HepG2 (cell line): ENCODE data around the gene ANKS1B. TPM values are rescaled to one million over a fixed set of nuclear protein-coding genes. Genes with fewer than 3 reads are reported as not detected.
A peak's percentile ranks its signal among the peaks of the same experiment; 100 is the strongest.

Source experiments
- ATAC-seq: fragments of 200-7000 bp; cut with Tn5 transposase; 3 replicates; pipeline ENCODE4 v1.9.1; 2020; ENCODE audit warnings: mild to moderate bottlenecking, moderate library complexity
- BruUV-seq: library from RNA; stranded (reverse); fragments of 400-500 nt; replicated peaks from 2 replicates; lab custom pipeline; 2021; lab: Mats Ljungman, UMichigan
- CTCF ChIA-PET: fragments of 300-600 bp; formaldehyde crosslinking; extraction: SDS; loops from one replicate; lab custom pipeline; 2021; ENCODE audit warnings: low total read pairs, inconsistent platforms, low intra/inter-chr PET ratio; lab: Yijun Ruan, JAX
- POLR2A ChIA-PET: fragments of 350-600 bp; sonication (Branson Sonifier 250); formaldehyde crosslinking; loops from one replicate; lab custom pipeline; 2020; ENCODE audit warnings: antibody characterized with exemption, inconsistent platforms; lab: Yijun Ruan, JAX
- DNase-seq: peaks from one replicate; pipeline ENCODE4 v3.0.0-alpha.2; 2015; ENCODE audit warnings: low spot score
- FAIRE-seq: peaks from 3 replicates; lab custom pipeline; 2011; peaks lifted over from hg19 to GRCh38; lab: Jason Lieb, UNC
- H2AFZ ChIP-seq: one replicate; pipeline ENCODE4 v1.6.1; 2011; ENCODE audit warnings: low read length, inconsistent platforms
- H3K27ac ChIP-seq: fragments of 300-600 bp; 3 replicates; pipeline ENCODE4 v1.8.0; 2011; ENCODE audit warnings: mixed run types, mild to moderate bottlenecking, mixed read lengths, low read length, inconsistent platforms; ENCODE audit not compliant: insufficient read depth; ENCODE audit errors: extremely low read length
- H3K27me3 ChIP-seq, 2 experiments: fragments of 200-600 bp in 1 of 2; 2 replicates in 1 of 2; 3 replicates in 1 of 2; pipeline versions ENCODE4 v1.6.0 to v1.8.0; 2011; ENCODE audit warnings: low read length in 2 of 2, mild to moderate bottlenecking in 2 of 2, moderate library complexity in 2 of 2, inconsistent platforms in 1 of 2; ENCODE audit not compliant: insufficient read depth in 2 of 2, control insufficient read depth in 1 of 2
- H3K36me3 ChIP-seq, 2 experiments: fragments of 200-600 bp in 1 of 2; replicated peaks in 1 of 2; 2 replicates in 1 of 2; 3 replicates in 1 of 2; pipeline versions ENCODE4 v1.5.1 to v1.8.0; 2011; ENCODE audit warnings: low read length in 2 of 2, inconsistent platforms in 1 of 2; ENCODE audit not compliant: insufficient read depth in 2 of 2, control insufficient read depth in 1 of 2
- H3K4me1 ChIP-seq: 2 replicates; pipeline ENCODE4 v1.5.1; 2012; ENCODE audit warnings: low read length, inconsistent platforms; ENCODE audit not compliant: insufficient read depth
- H3K4me2 ChIP-seq: 2 replicates; pipeline ENCODE4 v1.6.0; 2011; ENCODE audit warnings: low read depth, low read length, inconsistent platforms
- H3K4me3 ChIP-seq, 3 experiments: fragments of 200-600 bp in 1 of 3; sonication (generic), shearing (Covaris generic) in 1 of 3; replicated peaks in 1 of 3; 2 replicates each; pipeline ENCODE4 v1.5.1; 2011 to 2016; ENCODE audit warnings: low read length in 3 of 3, inconsistent platforms in 2 of 3, low read depth in 2 of 3, mild to moderate bottlenecking in 2 of 3, control low read depth in 1 of 3, mixed read lengths in 1 of 3; ENCODE audit not compliant: insufficient read depth in 1 of 3
- H3K79me2 ChIP-seq: one replicate; pipeline ENCODE4 v1.6.1; 2011; ENCODE audit warnings: low read length, inconsistent platforms; ENCODE audit not compliant: insufficient read depth
- H3K9ac ChIP-seq: 2 replicates; pipeline ENCODE4 v1.6.0; 2011; ENCODE audit warnings: mild to moderate bottlenecking, low read depth, low read length, inconsistent platforms; ENCODE audit not compliant: insufficient read depth
- H3K9me3 ChIP-seq: 2 replicates; pipeline ENCODE4 v1.5.1; 2012; ENCODE audit warnings: mild to moderate bottlenecking, low read length
- H4K20me1 ChIP-seq: 2 replicates; pipeline ENCODE4 v1.6.0; 2011; ENCODE audit warnings: inconsistent platforms, mild to moderate bottlenecking, low read length, moderate library complexity; ENCODE audit not compliant: insufficient read depth
- ELK4 ChIP-seq: sonication (generic); formaldehyde crosslinking; IDR thresholded peaks from 2 replicates; pipeline ENCODE4 v1.9.0; 2021; ENCODE audit warnings: missing genetic modification reagents, borderline replicate concordance
- HNRNPK ChIP-seq: fragments of 200-400 bp; formaldehyde crosslinking; IDR thresholded peaks from 2 replicates; pipeline ENCODE4 v1.6.1; 2018; ENCODE audit warnings: low read length, low read depth, moderate library complexity, mild to moderate bottlenecking; ENCODE audit not compliant: poor library complexity, severe bottlenecking
- NRL ChIP-seq: sonication (generic); formaldehyde crosslinking; IDR thresholded peaks from 2 replicates; pipeline ENCODE4 v1.5.0; 2020; ENCODE audit warnings: missing genetic modification reagents, mild to moderate bottlenecking, moderate library complexity, borderline replicate concordance
- PCBP2 ChIP-seq: fragments of 200-400 bp; formaldehyde crosslinking; optimal IDR thresholded peaks from 2 replicates; pipeline ENCODE3; 2018; ENCODE audit warnings: low read length, low read depth; ENCODE audit not compliant: poor library complexity, severe bottlenecking
- TBP ChIP-seq: sonication (generic); formaldehyde crosslinking; IDR thresholded peaks from 2 replicates; pipeline ENCODE4 v1.5.0; 2020; ENCODE audit warnings: missing genetic modification reagents
- ZFP41 ChIP-seq: sonication (generic); formaldehyde crosslinking; IDR thresholded peaks from 2 replicates; pipeline ENCODE4 v1.4.0; 2020; ENCODE audit warnings: mild to moderate bottlenecking, missing genetic modification reagents, borderline replicate concordance
- ZNF143 ChIP-seq: sonication (generic); formaldehyde crosslinking; IDR thresholded peaks from 2 replicates; pipeline ENCODE4 v1.4.0; 2020; ENCODE audit warnings: missing genetic modification reagents
- ZNF18 ChIP-seq: sonication (generic); formaldehyde crosslinking; IDR thresholded peaks from 2 replicates; pipeline ENCODE4 v1.8.0; 2022; ENCODE audit warnings: mild to moderate bottlenecking, missing genetic modification reagents; ENCODE audit not compliant: insufficient replicate concordance
- ZNF326 ChIP-seq: sonication (generic); formaldehyde crosslinking; IDR thresholded peaks from 2 replicates; pipeline ENCODE4 v1.4.0; 2020; ENCODE audit warnings: missing genetic modification reagents, borderline replicate concordance
- ZNF598 ChIP-seq: sonication (generic); formaldehyde crosslinking; IDR thresholded peaks from 2 replicates; pipeline ENCODE4 v1.5.1; 2020; ENCODE audit warnings: mild to moderate bottlenecking, missing genetic modification reagents, borderline replicate concordance
- ZNF710 ChIP-seq: sonication (generic); formaldehyde crosslinking; IDR thresholded peaks from 2 replicates; pipeline ENCODE4 v1.5.0; 2020; ENCODE audit warnings: mild to moderate bottlenecking, missing genetic modification reagents, borderline replicate concordance
- WGBS: methylation state at CpG from one replicate; pipeline ENCODE4 v1.1.6; 2017; ENCODE audit warnings: low lambda C conversion rate; 5-methylcytosine and 5-hydroxymethylcytosine counted together
- in situ Hi-C: cut with HindIII; loops from 2 replicates; pipeline ENCODE4 v1.10.0; 2017; ENCODE audit warnings: low pct_unique_long_range_greater_than_20kb; ENCODE audit not compliant: extremely low pct_ligation_motif_present
- intact Hi-C: fragments of 100-400 bp; cut with micrococcal nuclease; formaldehyde crosslinking; loops from one replicate; pipeline ENCODE4 v1.10.0; 2022; ENCODE audit not compliant: unreplicated experiment
- polyA plus RNA-seq, 8 experiments: library from polyadenylated mRNA; depleted of rRNA in 3 of 8; stranded (reverse) in 7 of 8; unstranded in 1 of 8; fragments of >200 nt; fragmentation: Illumina TruSeq in 4 of 8; extraction: Trizol in 4 of 8; gene quantifications; 2 replicates each; pipeline versions ENCODE4 v1.2.1 to v1.2.3, GENCODE V29; 2011 to 2016; ENCODE audit warnings: low read depth in 4 of 8, missing spikeins in 1 of 8, mixed read lengths in 1 of 8; ENCODE audit not compliant: insufficient read depth in 1 of 8
- total RNA-seq, 5 experiments: library from RNA; depleted of rRNA; stranded (reverse); fragments of >200 nt; fragmentation: Illumina TruSeq; extraction: Trizol; gene quantifications; 2 replicates each; pipeline ENCODE4 v1.2.3, GENCODE V29; 2016; ENCODE audit warnings: low read depth in 1 of 5

The ANKS1B gene
- total and polyA plus RNA-seq, 2 of the 13 experiments (the other 11 are each of a cell fraction or from before 2014, with no cell fraction given): 0.15 TPM; not detected in 1

GRCh38 chr12:98974767-98975381 lies 1009.9 kb downstream of the ANKS1B start:
- DNase-seq (no peak), ATAC-seq (no peak), FAIRE-seq (no peak)
- in situ Hi-C loops (no loop called here), intact Hi-C loops (no loop called here)
- no peak overlapping the region for H3K4me2 ChIP-seq
- H3K36me3 ChIP-seq: no peaks in the 10 kb centered on the region
- ChIA-PET POLR2A (no interaction called here), CTCF (no interaction called here)
- no peak overlapping the region for H3K4me3 ChIP-seq
- H3K27ac ChIP-seq: no peak overlapping the region
- H3K9ac ChIP-seq: no peak overlapping the region
- no peak overlapping the region for H2AFZ ChIP-seq
- no peaks in the 10 kb centered on the region for H3K9me3 ChIP-seq
- TF ChIP-seq HNRNPK (peak; percentile 20), NRL (CRISPR knock-in tag) (no peak), PCBP2 (peak; percentile 15)
- no TSS peak for BruUV-seq
- H3K27me3 ChIP-seq: no peaks in the 10 kb centered on the region
- H4K20me1 ChIP-seq: no peaks in the 10 kb centered on the region
- no peaks in the 10 kb centered on the region for H3K79me2 ChIP-seq
- no peaks in the 10 kb centered on the region for H3K4me1 ChIP-seq

- H3K4me3 ChIP-seq: no peak overlapping the region
- CTCF ChIA-PET: no interaction called here
- FAIRE-seq (no peak), ATAC-seq (no peak), DNase-seq (no peak)
- no peaks in the 10 kb centered on the region for H3K36me3 ChIP-seq
- H2AFZ ChIP-seq: no peak overlapping the region
- no TSS peak for BruUV-seq
- no peak overlapping the region for H3K4me2 ChIP-seq
- no peaks in the 10 kb centered on the region for H4K20me1 ChIP-seq
- no peaks in the 10 kb centered on the region for H3K27me3 ChIP-seq
- in situ Hi-C loops (no loop called here), intact Hi-C loops (no loop called here)
- H3K27ac ChIP-seq: no peak overlapping the region
- H3K79me2 ChIP-seq: no peaks in the 10 kb centered on the region
- H3K9ac ChIP-seq: no peak overlapping the region
- no peaks in the 10 kb centered on the region for H3K9me3 ChIP-seq
- no peaks in the 10 kb centered on the region for H3K4me1 ChIP-seq
- POLR2A ChIA-PET: no interaction called here
- WGBS: 24% methylated on average over 2 of the region's 2 CpGs
- TF ChIP-seq TBP (CRISPR knock-in tag) (no peak), ELK4 (no peak), ZFP41 (no peak), ZNF18 (CRISPR knock-in tag) (no peak), ZNF598 (CRISPR knock-in tag) (no peak), ZNF710 (no peak), ZNF326 (no peak), ZNF143 (CRISPR knock-in tag) (no peak)
Observed at GRCh38 chr12:98973395-98973794, 1011.3 kb downstream of the ANKS1B start.
